IMR-90 (cell line): ENCODE results near the gene CAV2. TPM values are rescaled to one million over a fixed set of nuclear protein-coding genes. Genes with fewer than 3 reads are reported as not detected.

Experiments
- ATAC-seq: fragments of 200-7000 bp; cut with Tn5 transposase; 2 replicates; pipeline ENCODE4 v1.9.1; 2020; ENCODE audit warnings: low read depth, mild to moderate bottlenecking, moderate library complexity
- BruUV-seq: library from RNA; stranded (reverse); fragments of 400-500 nt; replicated peaks from 2 replicates; lab custom pipeline; 2021; lab: Mats Ljungman, UMichigan
- CTCF ChIA-PET: fragments of 300-600 bp; formaldehyde crosslinking; extraction: SDS; loops from one replicate; lab custom pipeline; 2021; ENCODE audit warnings: antibody characterized with exemption; lab: Yijun Ruan, JAX
- POLR2A ChIA-PET: fragments of 300-600 bp; sonication (Branson Sonifier 250); formaldehyde crosslinking; loops from one replicate; lab custom pipeline; 2022; ENCODE audit warnings: antibody characterized with exemption; ENCODE audit not compliant: unreplicated experiment; lab: Charles Lee
- DNase-seq: peaks from one replicate; pipeline ENCODE4 v3.0.0; 2013
- H2AFZ ChIP-seq: replicated peaks from 2 replicates; pipeline ENCODE3; 2013; ENCODE audit warnings: low read length, mild to moderate bottlenecking; ENCODE audit not compliant: poor library complexity
- H2AK5ac ChIP-seq: 2 replicates; pipeline ENCODE4 v1.6.1; 2013; ENCODE audit warnings: low read depth, low read length, inconsistent platforms
- H2AK9ac ChIP-seq: replicated peaks from 2 replicates; pipeline ENCODE3; 2013; ENCODE audit warnings: mild to moderate bottlenecking, low read depth, low read length, moderate library complexity; ENCODE audit not compliant: poor library complexity
- H2BK120ac ChIP-seq: 2 replicates; pipeline ENCODE4 v1.6.1; 2013; ENCODE audit warnings: low read depth, low read length, inconsistent platforms
- H2BK15ac ChIP-seq: 3 replicates; pipeline ENCODE4 v1.6.1; 2013; ENCODE audit warnings: low read depth, low read length, inconsistent platforms
- H2BK20ac ChIP-seq: 2 replicates; pipeline ENCODE4 v1.6.1; 2013; ENCODE audit warnings: low read depth, mild to moderate bottlenecking, inconsistent platforms, low read length, moderate library complexity
- H2BK5ac ChIP-seq: 2 replicates; pipeline ENCODE4 v1.6.1; 2013; ENCODE audit warnings: mild to moderate bottlenecking, low read depth, low read length, inconsistent platforms; ENCODE audit not compliant: poor library complexity, severe bottlenecking
- H3K14ac ChIP-seq: replicated peaks from 2 replicates; pipeline ENCODE4 v1.6.1; 2013; ENCODE audit warnings: low read depth, low read length, inconsistent platforms
- H3K18ac ChIP-seq: 2 replicates; pipeline ENCODE4 v1.6.1; 2013; ENCODE audit warnings: low read depth, low read length, control low read depth
- H3K23ac ChIP-seq: 2 replicates; pipeline ENCODE4 v1.6.1; 2013; ENCODE audit warnings: low read depth, low read length, inconsistent platforms
- H3K27ac ChIP-seq: 2 replicates; pipeline ENCODE4 v1.5.1; 2013; ENCODE audit warnings: mild to moderate bottlenecking, control low read depth, low read length; ENCODE audit not compliant: insufficient read depth
- H3K27me3 ChIP-seq: 2 replicates; pipeline ENCODE4 v1.6.1; 2013; ENCODE audit warnings: low read length; ENCODE audit not compliant: control insufficient read depth, insufficient read depth
- H3K36me3 ChIP-seq: 2 replicates; pipeline ENCODE4 v1.6.1; 2013; ENCODE audit warnings: low read length, mixed read lengths; ENCODE audit not compliant: control insufficient read depth, insufficient read depth
- H3K4ac ChIP-seq: 2 replicates; pipeline ENCODE4 v1.6.1; 2013; ENCODE audit warnings: low read depth, low read length, inconsistent platforms
- H3K4me1 ChIP-seq: 2 replicates; pipeline ENCODE4 v1.6.1; 2013; ENCODE audit warnings: low read length, mixed read lengths; ENCODE audit not compliant: control insufficient read depth, insufficient read depth
- H3K4me2 ChIP-seq: 2 replicates; pipeline ENCODE4 v1.6.1; 2013; ENCODE audit warnings: low read depth, mild to moderate bottlenecking, control low read depth, low read length, moderate library complexity
- H3K4me3 ChIP-seq: 2 replicates; pipeline ENCODE4 v1.5.1; 2013; ENCODE audit warnings: low read depth, mild to moderate bottlenecking, control low read depth, low read length, moderate library complexity; ENCODE audit not compliant: insufficient read depth
- H3K56ac ChIP-seq: 2 replicates; pipeline ENCODE4 v1.6.1; 2013; ENCODE audit warnings: low read length, inconsistent platforms; ENCODE audit not compliant: insufficient read depth; ENCODE audit errors: extremely low read depth
- H3K79me1 ChIP-seq, 2 experiments: 2 replicates each; pipeline ENCODE4 v1.6.1; 2013; ENCODE audit warnings: low read length in 2 of 2, inconsistent platforms in 1 of 2, low read depth in 1 of 2
- H3K9ac ChIP-seq: 2 replicates; pipeline ENCODE4 v1.6.1; 2013; ENCODE audit warnings: low read depth, low read length, control low read depth
- H3K9me1 ChIP-seq: 2 replicates; pipeline ENCODE4 v1.6.1; 2013; ENCODE audit warnings: low read length, inconsistent platforms; ENCODE audit not compliant: insufficient read depth
- H3K9me3 ChIP-seq: 2 replicates; pipeline ENCODE4 v1.6.1; 2013; ENCODE audit warnings: low read length; ENCODE audit not compliant: control insufficient read depth, insufficient read depth
- H4K20me1 ChIP-seq: 2 replicates; pipeline ENCODE4 v1.6.1; 2013; ENCODE audit warnings: low read length, inconsistent platforms; ENCODE audit not compliant: insufficient read depth
- H4K5ac ChIP-seq: 2 replicates; pipeline ENCODE4 v1.6.1; 2013; ENCODE audit warnings: mild to moderate bottlenecking, low read depth, low read length, control low read depth
- H4K8ac ChIP-seq, 2 experiments: 2 replicates each; pipeline ENCODE4 v1.6.1; 2013; ENCODE audit warnings: low read depth in 2 of 2, low read length in 2 of 2, control low read depth in 1 of 2, inconsistent platforms in 1 of 2
- H4K91ac ChIP-seq: 2 replicates; pipeline ENCODE4 v1.6.1; 2013; ENCODE audit warnings: low read depth, low read length, inconsistent platforms; ENCODE audit not compliant: insufficient read depth
- BHLHE40 ChIP-seq: fragments of 150-350 bp; IDR thresholded peaks from 2 replicates; pipeline ENCODE4 v1.6.1; 2016; ENCODE audit warnings: mild to moderate bottlenecking, low read depth, low read length
- CHD1 ChIP-seq: IDR thresholded peaks from 2 replicates; pipeline ENCODE4 v1.6.1; 2012; ENCODE audit warnings: low read depth, low read length, improper control_type of control experiment
- CTCF ChIP-seq: conservative IDR thresholded peaks from 2 replicates; pipeline ENCODE4 v1.5.1; 2012; ENCODE audit warnings: mild to moderate bottlenecking, low read depth, low read length, improper control_type of control experiment
- ELK1 ChIP-seq: fragments of 150-350 bp; IDR thresholded peaks from 2 replicates; pipeline ENCODE4 v1.6.1; 2016; ENCODE audit warnings: low read depth, mild to moderate bottlenecking, low read length, moderate library complexity, borderline replicate concordance
- FOS ChIP-seq: fragments of 150-350 bp; IDR thresholded peaks from 2 replicates; pipeline ENCODE4 v1.6.1; 2016; ENCODE audit warnings: low read depth, low read length
- MAZ ChIP-seq: IDR thresholded peaks from 2 replicates; pipeline ENCODE4 v1.6.1; 2012; ENCODE audit warnings: low read depth, mild to moderate bottlenecking, low read length, improper control_type of control experiment, moderate library complexity, borderline replicate concordance
- NFE2L2 ChIP-seq: fragments of 150-350 bp; IDR thresholded peaks from 2 replicates; pipeline ENCODE4 v1.6.1; 2016; ENCODE audit warnings: low read depth, mild to moderate bottlenecking, low read length
- RAD21 ChIP-seq: IDR thresholded peaks from 2 replicates; pipeline ENCODE4 v1.6.1; 2012; ENCODE audit warnings: low read length, improper control_type of control experiment
- RFX5 ChIP-seq: IDR thresholded peaks from 2 replicates; pipeline ENCODE4 v1.8.0; 2012; ENCODE audit warnings: low read depth, mild to moderate bottlenecking, low read length, moderate library complexity
- SMC3 ChIP-seq: fragments of 150-350 bp; IDR thresholded peaks from 2 replicates; pipeline ENCODE4 v1.6.1; 2016; ENCODE audit warnings: low read depth, mild to moderate bottlenecking, antibody characterized with exemption, low read length, moderate library complexity
- WGBS, 2 experiments: methylation state at CpG; one replicate each; pipeline versions ENCODE4 v1.1.5 to v1.1.7; 2013; ENCODE audit warnings: missing lambda C conversion rate in 2 of 2; ENCODE audit not compliant: insufficient read length in 1 of 2; ENCODE audit errors: extremely low coverage in 2 of 2; 5-methylcytosine and 5-hydroxymethylcytosine counted together
- dilution Hi-C: fragments of 300-500 bp; cut with HindIII; formaldehyde crosslinking; loops from one replicate; pipeline ENCODE4 v1.14.3; 2018; ENCODE audit warnings: low sequenced_read_pairs; ENCODE audit not compliant: unreplicated experiment
- in situ Hi-C: fragments of 300-500 bp; cut with MboI; formaldehyde crosslinking; loops from 3 replicates; pipeline ENCODE4 v1.14.3; 2019; ENCODE audit warnings: low sequenced_read_pairs, inconsistent platforms, mixed read lengths
- intact Hi-C: fragments of 100-400 bp; cut with micrococcal nuclease; formaldehyde crosslinking; loops from 2 replicates; pipeline ENCODE4 v1.10.0; 2022
- polyA plus RNA-seq, 3 experiments: library from polyadenylated mRNA; depleted of rRNA; stranded (reverse); fragments of >200 nt; gene quantifications; 2 replicates each; pipeline ENCODE4 v1.2.3, GENCODE V29; 2012; ENCODE audit warnings: low replicate concordance in 1 of 3
- total RNA-seq: library from RNA; depleted of rRNA; stranded (reverse); fragments of >200 nt; gene quantifications from 2 replicates; pipeline ENCODE4 v1.2.3, GENCODE V29; 2012
- TF ChIP-seq, protein P1 (sequence below): fragments of 150-350 bp; IDR thresholded peaks from 2 replicates; pipeline ENCODE4 v1.6.1; 2017; ENCODE audit warnings: mild to moderate bottlenecking, antibody characterized with exemption, low read length, low read depth

The CAV2 gene
- total and polyA plus RNA-seq, 2 of the 4 experiments (the other 2 are of a cell fraction), result 199 to 265 TPM

GRCh38 chr7:116546916-116547315 lies 47.4 kb downstream of the CAV2 start:
- peak overlapping the region; percentile 18; the same call in 1 of the 3 replicates for H2BK15ac ChIP-seq
- peak overlapping the region; percentile 56 for H3K4ac ChIP-seq
- dilution Hi-C loops (no loop called here), in situ Hi-C loops (no loop called here), intact Hi-C loops (no loop called here)
- H3K36me3 ChIP-seq, result peaks cover 40% of the 10 kb centered on the region
- H2AFZ ChIP-seq, result no peak overlapping the region
- no peak overlapping the region for H3K9ac ChIP-seq
- TF ChIP-seq CTCF (no peak), RFX5 (no peak), MAZ (no peak), SMC3 (no peak), RAD21 (no peak), ELK1 (no peak), CHD1 (no peak), NFE2L2 (no peak), FOS (no peak), BHLHE40 (no peak)
- TF ChIP-seq, protein P1, sequence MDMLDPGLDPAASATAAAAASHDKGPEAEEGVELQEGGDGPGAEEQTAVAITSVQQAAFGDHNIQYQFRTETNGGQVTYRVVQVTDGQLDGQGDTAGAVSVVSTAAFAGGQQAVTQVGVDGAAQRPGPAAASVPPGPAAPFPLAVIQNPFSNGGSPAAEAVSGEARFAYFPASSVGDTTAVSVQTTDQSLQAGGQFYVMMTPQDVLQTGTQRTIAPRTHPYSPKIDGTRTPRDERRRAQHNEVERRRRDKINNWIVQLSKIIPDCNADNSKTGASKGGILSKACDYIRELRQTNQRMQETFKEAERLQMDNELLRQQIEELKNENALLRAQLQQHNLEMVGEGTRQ, result no peak
- H4K20me1 ChIP-seq, result peaks cover 23% of the 10 kb centered on the region; the same call in 1 of the 2 replicates
- H3K4me2 ChIP-seq, result 0 out of 2 replicates have a peak overlapping the region, but pooled peaks have one; percentile 8
- H3K4me1 ChIP-seq, result peaks cover 32% of the 10 kb centered on the region
- H2BK20ac ChIP-seq, result peak overlapping the region; percentile 40; the same call in 1 of the 2 replicates
- H3K23ac ChIP-seq, result 0 out of 2 replicates have a peak overlapping the region, but pooled peaks have one; percentile 2
- peak overlapping the region; percentile 80 for H2BK5ac ChIP-seq
- H4K5ac ChIP-seq, result peak overlapping the region; percentile 77
- H3K9me1 ChIP-seq, result peaks cover 28% of the 10 kb centered on the region
- no peaks in the 10 kb centered on the region for H3K27me3 ChIP-seq
- ChIA-PET POLR2A (interaction anchor here (0.6 to 0.7 kb wide), 3 partner anchors 17 to 31 kb away, joined by 3 to 11 read pairs (median 5); no protein-coding TSS in a partner anchor), CTCF (interaction anchor here (0.6 to 0.9 kb wide), 5 partner anchors 8 to 297 kb away, joined by 3 to 9 read pairs (median 3); no protein-coding TSS in a partner anchor)
- 0 out of 2 replicates have a peak overlapping the region, but pooled peaks have one; percentile 51 for H2AK5ac ChIP-seq
- ATAC-seq, result peak; percentile 1; the same call in 1 of the 2 replicates
- peak overlapping the region; percentile 5 to 29; a peak in 1 of 4 replicates for H4K8ac ChIP-seq
- peak overlapping the region; percentile 12 for H3K18ac ChIP-seq
- peak overlapping the region; percentile 75 for H3K14ac ChIP-seq
- H3K56ac ChIP-seq, result peak overlapping the region; percentile 8; the same call in 1 of the 2 replicates
- no TSS peak for BruUV-seq
- H2AK9ac ChIP-seq, result no peak overlapping the region
- peak overlapping the region; percentile 58 for H4K91ac ChIP-seq
- H3K4me3 ChIP-seq, result no peak overlapping the region
- no peak for DNase-seq
- H3K9me3 ChIP-seq, result no peaks in the 10 kb centered on the region
- H3K27ac ChIP-seq, result peak overlapping the region; percentile 61; the same call in 1 of the 2 replicates
- WGBS, 2 experiments, result no CpG with 5 or more reads among the region's 1 CpG
- H2BK120ac ChIP-seq, result peak overlapping the region; percentile 71; the same call in 1 of the 2 replicates
- H3K79me1 ChIP-seq, result peaks cover 42 to 86% of the 10 kb centered on the region in 2 experiments
